H9 (cell line): Measurements from ENCODE around the gene SPHK1. TPM values are rescaled to one million over a fixed set of nuclear protein-coding genes. Genes with fewer than 3 reads are reported as not detected.
A peak's percentile ranks its signal among the peaks of the same experiment; 100 is the strongest.

Source experiments
- DNase-seq: peaks from one replicate; pipeline ENCODE4 v3.0.0-alpha.2; 2017
- H2AFZ ChIP-seq: one replicate; pipeline ENCODE4 v1.6.1; 2013; ENCODE audit warnings: mild to moderate bottlenecking, low read length, control low read depth, moderate library complexity
- H2AK5ac ChIP-seq: 2 replicates; pipeline ENCODE4 v1.6.1; 2013; ENCODE audit warnings: low read length, control low read depth, mixed read lengths; ENCODE audit not compliant: insufficient read length
- H2BK120ac ChIP-seq: one replicate; pipeline ENCODE4 v1.6.1; 2013; ENCODE audit warnings: low read depth, mild to moderate bottlenecking, low read length, control low read depth, inconsistent platforms; ENCODE audit not compliant: poor library complexity, severe bottlenecking
- H2BK12ac ChIP-seq: 2 replicates; pipeline ENCODE4 v1.6.1; 2013; ENCODE audit warnings: low read length, control low read depth, mixed read lengths, low read depth; ENCODE audit not compliant: insufficient read length
- H2BK15ac ChIP-seq: 2 replicates; pipeline ENCODE4 v1.6.1; 2013; ENCODE audit warnings: low read depth, low read length, control low read depth
- H2BK20ac ChIP-seq: one replicate; pipeline ENCODE4 v1.6.1; 2013; ENCODE audit warnings: low read depth, mild to moderate bottlenecking, low read length, control low read depth, inconsistent platforms; ENCODE audit not compliant: poor library complexity, severe bottlenecking
- H2BK5ac ChIP-seq: 2 replicates; pipeline ENCODE4 v1.6.1; 2013; ENCODE audit warnings: low read length, control low read depth, mixed read lengths; ENCODE audit not compliant: insufficient read length
- H3K14ac ChIP-seq: 2 replicates; pipeline ENCODE4 v1.6.1; 2013; ENCODE audit warnings: low read length, control low read depth; ENCODE audit not compliant: insufficient read depth
- H3K18ac ChIP-seq: 2 replicates; pipeline ENCODE4 v1.6.1; 2013; ENCODE audit warnings: low read depth, mild to moderate bottlenecking, mixed read lengths, low read length, control low read depth; ENCODE audit not compliant: insufficient read length
- H3K23ac ChIP-seq: 2 replicates; pipeline ENCODE4 v1.6.1; 2013; ENCODE audit warnings: low read length, control low read depth, mixed read lengths, low read depth; ENCODE audit not compliant: insufficient read length
- H3K23me2 ChIP-seq: 2 replicates; pipeline ENCODE4 v1.6.1; 2013; ENCODE audit warnings: low read depth, mild to moderate bottlenecking, mixed read lengths, low read length, control low read depth; ENCODE audit not compliant: insufficient read length, poor library complexity, severe bottlenecking
- H3K27ac ChIP-seq: 2 replicates; pipeline ENCODE4 v1.5.1; 2013; ENCODE audit warnings: low read length, control low read depth, mixed read lengths, low read depth; ENCODE audit not compliant: insufficient read length
- H3K27me3 ChIP-seq: 2 replicates; pipeline ENCODE4 v1.6.1; 2013; ENCODE audit warnings: low read length, control low read depth, inconsistent platforms; ENCODE audit not compliant: insufficient read depth
- H3K4ac ChIP-seq: 2 replicates; pipeline ENCODE4 v1.6.1; 2013; ENCODE audit warnings: low read depth, mild to moderate bottlenecking, control low read depth, inconsistent platforms, low read length, moderate library complexity
- H3K4me1 ChIP-seq: 2 replicates; pipeline ENCODE4 v1.6.1; 2013; ENCODE audit warnings: low read length, control low read depth, inconsistent platforms; ENCODE audit not compliant: insufficient read depth
- H3K4me2 ChIP-seq: 2 replicates; pipeline ENCODE4 v1.6.1; 2013; ENCODE audit warnings: low read length, control low read depth, mixed read lengths; ENCODE audit not compliant: insufficient read length, insufficient read depth
- H3K56ac ChIP-seq: 2 replicates; pipeline ENCODE4 v1.6.1; 2013; ENCODE audit warnings: low read depth, mild to moderate bottlenecking, mixed read lengths, low read length, control low read depth; ENCODE audit not compliant: insufficient read length
- H3K79me1 ChIP-seq: 2 replicates; pipeline ENCODE4 v1.6.1; 2013; ENCODE audit warnings: low read depth, mild to moderate bottlenecking, moderate library complexity, low read length, control low read depth, inconsistent platforms; ENCODE audit not compliant: insufficient read depth, poor library complexity, severe bottlenecking
- H3K79me2 ChIP-seq: 2 replicates; pipeline ENCODE4 v1.6.1; 2013; ENCODE audit warnings: low read length, control low read depth, inconsistent platforms; ENCODE audit not compliant: insufficient read depth
- H3K9ac ChIP-seq: 2 replicates; pipeline ENCODE4 v1.6.1; 2013; ENCODE audit warnings: low read length, control low read depth, mixed read lengths; ENCODE audit not compliant: insufficient read length; ENCODE audit errors: extremely low read depth
- H3K9me3 ChIP-seq: one replicate; pipeline ENCODE4 v1.6.1; 2013; ENCODE audit warnings: low read depth, low read length, inconsistent platforms; ENCODE audit not compliant: control insufficient read depth
- H3T11ph ChIP-seq: one replicate; pipeline ENCODE4 v1.6.1; 2013; ENCODE audit warnings: mild to moderate bottlenecking, low read length, control low read depth, inconsistent platforms
- H4K20me1 ChIP-seq: one replicate; pipeline ENCODE4 v1.6.1; 2013; ENCODE audit not compliant: control insufficient read depth, insufficient read length, insufficient read depth
- H4K5ac ChIP-seq: 2 replicates; pipeline ENCODE4 v1.6.1; 2013; ENCODE audit warnings: low read depth, mild to moderate bottlenecking, mixed read lengths, low read length, control low read depth; ENCODE audit not compliant: insufficient read length
- H4K8ac ChIP-seq: replicated peaks from 2 replicates; pipeline ENCODE4 v1.6.1; 2013; ENCODE audit warnings: low read length, control low read depth, mixed read lengths, low read depth; ENCODE audit not compliant: insufficient read length
- H4K91ac ChIP-seq: 2 replicates; pipeline ENCODE4 v1.6.1; 2013; ENCODE audit warnings: low read depth, mild to moderate bottlenecking, moderate library complexity, mixed read lengths, low read length, control low read depth; ENCODE audit not compliant: insufficient read length
- H3K27ac Mint-ChIP-seq, 3 experiments: 2 replicates in 2 of 3; 3 replicates in 1 of 3; pipeline ENCODE4 v1.8.0; 2020 to 2021; ENCODE audit warnings: mixed read lengths in 3 of 3, mild to moderate bottlenecking in 1 of 3, moderate library complexity in 1 of 3
- H3K27me3 Mint-ChIP-seq: 2 replicates; pipeline ENCODE4 v1.8.0; 2021; ENCODE audit warnings: low read depth, mild to moderate bottlenecking, moderate library complexity, mixed read lengths
- H3K36me3 Mint-ChIP-seq, 3 experiments: 2 replicates in 2 of 3; 3 replicates in 1 of 3; pipeline ENCODE4 v1.8.0; 2020 to 2021; ENCODE audit warnings: low read depth in 3 of 3, mixed read lengths in 3 of 3; ENCODE audit not compliant: insufficient read depth in 1 of 3
- H3K4me1 Mint-ChIP-seq, 2 experiments: 2 replicates each; pipeline ENCODE4 v1.8.0; 2020; ENCODE audit warnings: mixed read lengths in 2 of 2
- H3K4me3 Mint-ChIP-seq, 2 experiments: 2 replicates in 1 of 2; 3 replicates in 1 of 2; pipeline ENCODE4 v1.8.0; 2020 to 2021; ENCODE audit warnings: mild to moderate bottlenecking in 2 of 2, mixed read lengths in 2 of 2, moderate library complexity in 1 of 2
- H3K9me3 Mint-ChIP-seq, 2 experiments: 2 replicates in 1 of 2; 3 replicates in 1 of 2; pipeline ENCODE4 v1.8.0; 2020; ENCODE audit warnings: mild to moderate bottlenecking in 2 of 2, mixed read lengths in 2 of 2, moderate library complexity in 1 of 2
- WGBS: extraction: QIAGEN DNeasy Blood & Tissue Kit; methylation state at CpG from one replicate; pipeline ENCODE4 v1.1.7; 2013; ENCODE audit warnings: missing lambda C conversion rate, low lambda C conversion rate, mixed read lengths; ENCODE audit not compliant: insufficient read length; ENCODE audit errors: extremely low coverage; 5-methylcytosine and 5-hydroxymethylcytosine counted together
- total RNA-seq: library from RNA; stranded (reverse); gene quantifications from 2 replicates; pipeline ENCODE4 v1.2.1, GENCODE V29; 2021
- TF ChIP-seq, protein P1 (sequence below): fragments of 200-600 bp; sonication (generic); conservative IDR thresholded peaks from 3 replicates; pipeline ENCODE4 v1.8.0; 2021; ENCODE audit warnings: antibody characterized with exemption, mild to moderate bottlenecking

SPHK1 gene
- total RNA-seq, 1 experiment from 2014 or later = 1.4 TPM

DNA sequence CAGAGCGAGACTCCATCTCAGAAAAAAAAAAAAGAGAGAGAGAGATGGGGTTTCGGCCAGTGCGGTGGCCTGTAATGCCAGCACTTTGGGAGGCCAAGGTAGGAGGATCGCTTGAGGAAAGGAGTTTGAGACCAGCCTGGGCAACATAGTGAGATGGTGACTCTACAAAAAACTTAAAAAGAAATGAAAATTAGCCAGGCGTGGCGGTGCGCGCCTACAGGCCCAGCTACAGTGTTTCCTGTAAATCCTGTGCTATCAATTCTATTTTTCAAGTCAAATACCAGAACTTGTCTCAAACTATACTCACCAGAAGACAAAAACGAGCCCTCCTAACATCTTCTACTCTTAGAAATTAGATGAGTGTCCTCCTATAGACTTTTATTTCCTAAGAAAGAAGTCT lies 49.3 kb downstream of the SPHK1 start:
- no CpG with 5 or more reads among the region's 9 CpGs for WGBS
- peak overlapping the region in 1 of 3 experiments; percentile 75; a peak in 2 of 7 replicates for H3K27ac Mint-ChIP-seq

More for the DNA sequence above, 49.3 kb downstream of the SPHK1 start:
- Histone ChIP-seq H3K9me3 (no peaks in the 10 kb centered on the region), H4K20me1 (no peaks in the 10 kb centered on the region), H3K9ac (no peak overlapping the region), H3K23me2 (no peaks in the 10 kb centered on the region), H3K14ac (no peak overlapping the region), H2AK5ac (no peak overlapping the region), H3K4me2 (no peak overlapping the region), H3K27ac (no peak overlapping the region), H4K5ac (no peak overlapping the region), H2BK12ac (no peak overlapping the region), H2BK120ac (no peak overlapping the region), H4K91ac (no peak overlapping the region), H2BK5ac (no peak overlapping the region), H3K79me1 (peaks cover 12% of the 10 kb centered on the region), H3K4ac (no peak overlapping the region), H2BK20ac (no peak overlapping the region), H3T11ph (no peak overlapping the region), H3K4me1 (peaks cover 21% of the 10 kb centered on the region; the same call in 1 of the 2 replicates), H3K27me3 (no peaks in the 10 kb centered on the region), H2BK15ac (no peak overlapping the region), H3K79me2 (peaks cover 34% of the 10 kb centered on the region; the same call in 1 of the 2 replicates), H3K23ac (no peak overlapping the region), H2AFZ (no peak overlapping the region), H4K8ac (no peak overlapping the region), H3K56ac (no peak overlapping the region), H3K18ac (no peak overlapping the region)
- no peak overlapping the region; a peak in 1 of 5 replicates for H3K4me3 Mint-ChIP-seq
- H3K27me3 Mint-ChIP-seq = no peaks in the 10 kb centered on the region
- no peak for DNase-seq
- H3K9me3 Mint-ChIP-seq = no peaks in the 10 kb centered on the region
- TF ChIP-seq, protein P1, sequence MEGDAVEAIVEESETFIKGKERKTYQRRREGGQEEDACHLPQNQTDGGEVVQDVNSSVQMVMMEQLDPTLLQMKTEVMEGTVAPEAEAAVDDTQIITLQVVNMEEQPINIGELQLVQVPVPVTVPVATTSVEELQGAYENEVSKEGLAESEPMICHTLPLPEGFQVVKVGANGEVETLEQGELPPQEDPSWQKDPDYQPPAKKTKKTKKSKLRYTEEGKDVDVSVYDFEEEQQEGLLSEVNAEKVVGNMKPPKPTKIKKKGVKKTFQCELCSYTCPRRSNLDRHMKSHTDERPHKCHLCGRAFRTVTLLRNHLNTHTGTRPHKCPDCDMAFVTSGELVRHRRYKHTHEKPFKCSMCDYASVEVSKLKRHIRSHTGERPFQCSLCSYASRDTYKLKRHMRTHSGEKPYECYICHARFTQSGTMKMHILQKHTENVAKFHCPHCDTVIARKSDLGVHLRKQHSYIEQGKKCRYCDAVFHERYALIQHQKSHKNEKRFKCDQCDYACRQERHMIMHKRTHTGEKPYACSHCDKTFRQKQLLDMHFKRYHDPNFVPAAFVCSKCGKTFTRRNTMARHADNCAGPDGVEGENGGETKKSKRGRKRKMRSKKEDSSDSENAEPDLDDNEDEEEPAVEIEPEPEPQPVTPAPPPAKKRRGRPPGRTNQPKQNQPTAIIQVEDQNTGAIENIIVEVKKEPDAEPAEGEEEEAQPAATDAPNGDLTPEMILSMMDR = no peak
- peaks cover 0 to 3% (median 0%) of the 10 kb centered on the region in 3 experiments; a peak in 3 of 7 replicates for H3K36me3 Mint-ChIP-seq
- H3K4me1 Mint-ChIP-seq = peaks cover 37 to 46% of the 10 kb centered on the region in 2 experiments
